ENCODE data around the gene TEX22.

Gene TEX22

DNA sequence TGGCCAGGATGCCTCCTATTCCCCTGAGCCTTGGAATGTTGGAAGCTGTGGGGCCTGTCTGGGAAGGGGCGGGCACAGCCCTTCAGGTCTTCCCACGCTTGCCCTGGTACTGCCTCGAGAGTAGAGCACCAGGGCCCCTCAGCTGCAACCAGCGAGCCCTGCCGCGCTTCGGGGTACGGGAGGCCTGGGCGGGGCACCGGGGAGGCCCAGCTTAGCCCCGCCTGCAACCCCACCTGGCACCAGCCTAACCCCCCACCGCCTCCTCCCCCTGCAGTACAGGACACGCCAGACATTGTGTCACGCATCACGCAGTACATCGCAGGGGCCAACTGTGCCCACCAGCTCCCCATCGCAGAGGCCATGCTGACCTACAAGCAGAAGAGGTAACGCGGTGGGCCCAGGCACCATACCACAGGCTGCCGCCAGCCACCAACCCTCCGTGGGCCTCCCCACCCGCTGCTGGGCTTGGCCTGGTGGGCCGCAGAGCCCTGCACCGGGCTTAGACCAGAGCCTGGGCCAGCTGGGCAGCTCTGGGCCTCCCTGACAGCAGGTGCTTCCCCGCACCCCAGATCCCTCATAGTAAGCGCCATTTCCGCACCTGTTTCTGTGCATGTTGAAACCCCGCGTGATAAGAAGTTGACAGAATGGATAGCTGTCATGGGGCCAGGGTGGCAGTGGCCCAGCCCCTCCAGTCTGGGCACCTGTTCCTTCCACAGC is 13.6 kb upstream of the TEX22 start:
- DNase-seq (ENCODE audit: low read depth): no peak

DNA sequence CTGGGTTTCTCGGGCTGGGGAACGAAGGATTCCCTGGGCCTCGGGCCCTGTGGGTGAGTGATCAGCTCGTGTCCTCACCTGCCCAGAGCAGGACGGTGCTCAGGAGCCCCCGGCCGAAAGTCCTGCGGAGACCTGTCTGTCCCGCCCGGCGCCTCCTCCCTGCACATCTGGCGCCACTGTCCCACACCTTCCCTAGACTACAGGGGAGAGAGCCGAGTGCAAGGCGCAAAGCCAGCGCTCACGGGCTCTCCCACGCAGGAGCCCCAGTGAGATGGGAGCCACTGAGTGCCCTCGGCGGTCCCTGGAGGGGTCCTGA is 13.1 kb upstream of the TEX22 start:
- no peak for DNase-seq (ENCODE audit: low read depth)

DNA sequence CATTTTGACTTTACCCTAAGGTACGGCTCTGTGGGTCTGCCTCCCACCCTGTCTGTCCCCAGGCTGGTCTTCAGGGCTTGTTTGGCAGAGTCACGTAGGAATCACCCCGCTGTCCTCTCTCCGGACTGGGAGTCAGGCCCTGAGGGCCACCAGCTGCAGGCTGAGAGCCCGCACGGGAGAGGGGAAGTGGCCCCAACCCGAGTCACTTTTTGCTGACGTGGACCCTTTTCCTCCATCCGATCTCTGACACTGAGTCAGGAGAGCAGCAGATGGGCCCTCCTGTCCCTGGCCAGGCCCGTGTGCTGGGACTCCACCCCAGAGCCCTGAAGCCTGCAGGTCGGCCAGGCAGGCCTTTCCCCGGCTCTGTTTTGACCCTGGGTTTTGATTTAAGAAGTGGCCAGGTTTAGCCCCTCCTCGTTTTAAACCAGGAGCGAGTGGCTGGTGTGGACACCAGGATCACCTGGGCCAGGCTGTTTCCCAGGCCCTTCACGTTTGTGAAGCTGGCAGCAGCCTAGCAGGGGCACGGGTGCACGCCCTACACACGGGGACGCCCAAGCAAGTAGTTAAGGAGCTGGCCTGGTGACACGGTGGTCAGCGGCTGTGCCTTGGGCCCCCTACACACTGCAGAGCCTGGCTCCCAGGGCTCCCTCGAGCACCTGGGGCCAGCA is 12.5 kb upstream of the TEX22 start:
- DNase-seq (ENCODE audit: low read depth): no peak

DNA sequence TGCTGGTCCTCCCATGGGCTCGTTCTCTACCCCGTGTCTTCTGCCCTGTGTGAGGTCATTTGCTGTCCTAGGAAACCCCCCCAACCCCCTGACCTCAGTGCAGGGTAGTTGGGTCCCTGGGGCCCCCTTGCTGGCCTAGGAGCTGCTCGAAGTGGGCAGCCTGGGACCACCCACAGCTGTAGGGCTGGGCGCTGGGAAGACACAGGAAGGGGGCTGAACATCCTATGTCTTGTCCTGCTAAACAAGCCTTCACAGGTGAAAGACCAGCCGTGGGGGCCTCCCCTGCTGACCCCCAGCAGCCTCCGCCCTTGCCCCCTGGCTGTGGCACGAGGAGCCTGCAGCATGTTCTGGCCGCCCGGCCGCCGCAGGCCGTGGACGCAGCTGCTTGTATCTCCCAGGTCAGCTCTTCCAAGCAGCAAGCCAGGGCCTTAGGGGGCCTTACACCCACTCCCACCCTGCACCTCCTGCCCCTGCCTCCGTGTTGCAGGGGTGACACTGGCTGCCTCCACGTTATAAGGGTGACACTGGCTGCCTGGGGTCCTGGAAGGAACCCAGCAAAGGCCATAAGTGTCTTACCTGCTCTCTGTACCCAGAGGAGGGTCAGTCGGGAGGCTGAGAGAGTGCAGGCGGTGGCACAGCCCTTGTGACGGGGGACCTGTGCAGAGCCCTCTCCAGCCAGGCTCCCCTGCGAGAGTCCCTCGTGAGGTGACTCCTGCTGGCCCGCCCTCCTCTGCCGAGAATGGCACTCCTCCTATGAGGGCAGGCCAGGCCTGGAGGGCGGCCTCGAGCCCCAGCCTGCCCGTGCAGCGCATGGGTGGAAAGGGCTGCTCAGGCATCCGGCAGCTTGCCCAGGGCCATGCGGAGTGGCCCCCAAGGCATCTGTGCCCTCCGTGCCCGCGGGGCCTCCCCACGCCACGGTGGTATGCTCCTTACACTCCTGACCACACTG is 11.5 kb upstream of the TEX22 start:
- no peak for DNase-seq (ENCODE audit: low read depth)

DNA sequence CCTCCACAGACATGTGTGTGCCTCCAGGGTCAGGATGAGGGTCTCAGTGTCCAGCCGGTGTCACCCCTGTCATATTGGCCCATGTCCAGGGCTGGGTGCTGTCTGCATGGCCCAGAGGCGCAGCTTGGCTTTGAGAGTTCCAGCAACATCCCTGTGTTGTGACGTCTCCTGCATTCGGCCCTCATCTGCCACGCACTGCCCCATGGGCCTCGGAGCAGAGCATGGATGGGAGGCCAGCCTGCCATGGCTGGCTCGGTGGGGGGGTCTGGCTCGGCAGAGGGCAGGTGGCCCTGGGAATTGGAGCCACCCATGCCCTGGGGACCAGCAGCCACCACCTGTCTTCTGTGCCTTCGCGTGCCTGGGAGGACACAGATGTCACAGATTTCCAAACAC is 10.8 kb upstream of the TEX22 start:
- DNase-seq (ENCODE audit: low read depth): no peak

DNA sequence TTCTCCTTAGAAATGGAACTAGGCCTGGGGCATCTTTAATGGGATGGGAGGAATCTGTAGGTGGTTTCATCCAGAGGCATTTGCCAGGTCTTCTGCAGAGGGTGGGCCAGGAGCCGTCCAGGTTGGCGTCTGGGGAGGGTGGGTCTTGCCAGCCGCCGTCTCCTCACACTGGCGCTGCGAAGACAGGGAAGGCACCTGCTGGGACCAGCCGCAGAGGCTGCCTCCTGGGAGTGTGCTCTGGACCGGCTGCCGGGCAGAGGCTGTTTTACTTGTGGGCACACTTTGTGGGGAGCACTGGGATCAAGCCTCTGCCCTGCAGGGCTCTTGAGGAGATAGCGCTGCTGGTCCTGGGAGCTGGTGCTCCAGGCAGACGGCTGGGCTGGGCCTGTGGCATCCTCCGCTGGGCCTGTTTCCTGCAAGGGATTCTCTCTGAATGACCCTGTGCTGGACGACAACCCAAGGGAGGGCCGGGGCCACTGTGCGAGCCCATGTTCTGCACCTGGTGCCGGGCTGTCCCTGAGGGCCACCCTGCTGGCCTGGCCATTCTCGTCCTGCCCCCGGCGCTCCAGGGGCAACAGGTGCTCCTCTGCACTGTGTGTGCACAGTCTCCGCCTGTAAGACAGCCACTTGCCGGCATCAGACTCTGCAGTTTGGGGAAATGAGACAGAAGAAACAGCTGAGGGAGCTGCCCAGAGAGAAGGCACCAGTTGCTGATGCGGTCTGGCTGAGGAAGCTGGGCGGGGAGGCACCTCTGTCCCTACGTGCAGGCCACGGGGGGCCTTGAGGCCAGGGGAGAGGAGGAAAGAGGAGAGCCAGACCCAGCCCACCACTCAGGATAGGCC is 10.0 kb upstream of the TEX22 start:
- no peak for DNase-seq (ENCODE audit: low read depth)

DNA sequence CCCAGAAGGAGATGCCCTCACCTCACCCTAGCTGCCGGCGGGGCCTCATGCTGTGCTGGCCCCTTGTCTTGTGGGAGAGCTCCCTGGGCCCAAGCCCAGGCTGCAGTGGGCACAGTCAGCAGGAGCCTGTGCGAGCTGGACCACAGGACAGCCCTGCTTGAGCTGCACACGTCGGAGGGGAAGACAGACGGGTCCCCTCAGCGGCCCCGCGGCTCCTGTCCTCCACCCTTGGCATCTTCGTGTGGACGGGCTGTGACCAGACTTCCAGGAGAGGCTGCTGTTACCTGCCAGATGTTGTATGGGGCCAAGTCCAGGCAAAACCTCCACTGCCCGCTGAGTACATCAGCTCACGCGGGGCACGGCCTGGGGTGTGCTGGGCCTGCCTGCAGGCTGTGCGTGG is 9.4 kb upstream of the TEX22 start:
- no peak for DNase-seq (ENCODE audit: low read depth)

DNA sequence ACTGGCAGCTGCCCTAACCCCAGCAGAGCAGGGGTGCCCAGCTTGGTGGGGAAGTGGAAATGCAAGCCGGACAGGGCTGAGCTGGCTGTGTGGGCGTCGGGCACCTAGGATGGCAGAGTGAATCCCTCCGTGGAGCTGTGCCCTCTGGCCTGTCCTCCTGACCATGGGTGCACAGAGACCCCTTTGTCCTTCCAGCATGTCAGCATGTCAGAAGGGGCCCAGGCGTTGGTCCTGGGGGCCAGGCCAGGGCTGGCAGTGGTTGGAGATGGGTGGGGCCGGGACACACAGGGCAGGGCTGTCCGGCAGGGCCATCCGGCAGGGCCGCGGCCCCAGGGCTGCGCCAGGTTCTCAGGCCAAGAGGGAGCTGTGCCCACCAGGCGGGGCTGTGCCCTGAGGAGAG is 8.8 kb upstream of the TEX22 start:
- no peak for DNase-seq (ENCODE audit: low read depth)

DNA sequence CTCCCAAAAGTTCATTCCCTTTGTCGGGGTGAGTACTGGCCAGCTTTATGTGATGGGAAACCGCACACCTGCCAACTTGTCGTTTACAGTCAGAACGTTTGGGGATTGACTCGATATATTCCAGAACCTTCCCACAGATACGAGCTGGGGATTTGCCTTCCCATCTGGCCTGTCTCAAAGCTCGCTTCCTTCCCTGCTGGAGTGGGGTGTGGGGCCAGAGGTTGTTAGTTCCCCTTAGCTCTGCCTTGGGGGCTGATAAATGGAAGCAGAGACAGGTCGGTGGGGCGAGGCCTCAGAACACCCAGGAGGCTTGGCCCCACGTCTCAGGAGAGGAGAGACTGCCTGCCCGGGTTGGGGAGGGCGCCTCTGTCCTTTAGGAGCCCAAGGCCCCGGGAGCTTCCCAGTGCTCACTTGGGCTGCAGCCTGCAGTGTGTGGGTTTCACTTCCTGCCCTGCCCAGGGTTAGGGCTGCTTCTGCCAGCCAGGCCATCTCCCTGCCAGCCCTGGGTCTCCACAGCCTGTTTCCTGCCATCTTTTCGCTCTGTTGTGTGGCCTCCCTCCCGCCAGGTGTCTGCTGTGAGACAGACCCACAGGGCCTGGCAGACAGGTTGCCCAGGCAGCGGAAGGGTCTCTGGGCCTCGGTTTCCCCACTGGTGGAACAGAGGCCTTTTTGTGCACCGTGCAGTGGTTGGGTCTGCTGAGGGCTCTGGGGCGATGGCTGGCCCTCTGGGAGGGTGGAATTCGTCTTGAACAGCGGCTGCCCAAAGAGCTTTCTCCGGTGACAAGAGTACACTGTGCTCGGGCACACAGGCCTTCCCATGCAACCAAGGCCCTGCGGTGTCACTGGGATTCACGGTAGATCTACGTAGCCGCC is 8.1 kb upstream of the TEX22 start:
- no peak for DNase-seq (ENCODE audit: low read depth)

DNA sequence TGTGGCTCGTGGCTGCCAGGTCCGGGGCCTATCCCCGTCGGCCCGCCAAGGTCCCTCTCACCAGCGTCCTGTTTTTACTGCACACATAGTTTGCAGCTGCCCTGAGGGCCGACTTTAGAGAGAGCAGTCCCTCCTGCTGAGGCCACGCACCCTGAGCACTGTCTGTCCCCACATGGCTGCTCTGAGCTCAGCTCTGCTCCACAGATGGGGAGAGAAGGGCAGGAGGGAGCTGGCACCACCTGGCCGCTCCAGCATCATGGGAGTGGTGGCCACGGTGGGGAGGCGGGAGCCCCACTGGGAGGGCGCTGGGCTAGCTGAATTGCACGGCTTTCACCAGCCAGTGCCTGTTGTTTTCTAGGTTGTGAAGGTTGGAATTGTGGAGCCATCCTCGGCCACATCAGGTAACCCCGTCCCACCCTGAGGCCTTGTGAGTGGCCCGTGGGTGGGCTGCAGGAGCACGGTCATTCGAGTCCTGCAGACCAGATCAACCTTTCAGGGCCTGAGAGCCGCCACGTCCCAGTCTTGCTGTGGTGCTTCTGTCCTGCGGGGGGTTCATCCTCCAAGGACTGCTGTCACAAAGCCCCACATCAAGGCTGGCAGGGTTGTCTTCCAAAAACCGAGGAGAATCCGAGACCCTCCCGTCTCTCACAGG is 7.4 kb upstream of the TEX22 start:
- no peak for DNase-seq (ENCODE audit: low read depth)

DNA sequence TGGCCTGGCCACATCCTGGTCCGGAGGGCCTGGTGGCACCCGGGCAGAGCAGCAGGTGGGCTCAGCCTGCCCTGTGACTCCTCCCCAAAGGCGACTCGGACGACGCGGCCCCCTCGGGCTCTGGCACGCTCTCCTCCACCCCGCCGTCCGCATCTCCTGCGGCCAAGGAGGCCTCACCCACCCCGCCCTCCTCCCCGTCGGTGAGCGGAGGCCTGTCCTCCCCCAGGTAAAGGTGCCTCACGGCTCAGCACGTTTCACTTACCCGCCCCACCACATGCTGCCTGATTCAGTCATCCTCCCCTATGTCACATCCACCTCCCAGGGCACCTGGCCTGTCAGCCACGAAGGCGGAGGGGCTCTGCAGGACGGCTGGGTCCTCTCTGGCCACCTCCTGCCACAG is 6.8 kb upstream of the TEX22 start:
- no peak for DNase-seq (ENCODE audit: low read depth)

DNA sequence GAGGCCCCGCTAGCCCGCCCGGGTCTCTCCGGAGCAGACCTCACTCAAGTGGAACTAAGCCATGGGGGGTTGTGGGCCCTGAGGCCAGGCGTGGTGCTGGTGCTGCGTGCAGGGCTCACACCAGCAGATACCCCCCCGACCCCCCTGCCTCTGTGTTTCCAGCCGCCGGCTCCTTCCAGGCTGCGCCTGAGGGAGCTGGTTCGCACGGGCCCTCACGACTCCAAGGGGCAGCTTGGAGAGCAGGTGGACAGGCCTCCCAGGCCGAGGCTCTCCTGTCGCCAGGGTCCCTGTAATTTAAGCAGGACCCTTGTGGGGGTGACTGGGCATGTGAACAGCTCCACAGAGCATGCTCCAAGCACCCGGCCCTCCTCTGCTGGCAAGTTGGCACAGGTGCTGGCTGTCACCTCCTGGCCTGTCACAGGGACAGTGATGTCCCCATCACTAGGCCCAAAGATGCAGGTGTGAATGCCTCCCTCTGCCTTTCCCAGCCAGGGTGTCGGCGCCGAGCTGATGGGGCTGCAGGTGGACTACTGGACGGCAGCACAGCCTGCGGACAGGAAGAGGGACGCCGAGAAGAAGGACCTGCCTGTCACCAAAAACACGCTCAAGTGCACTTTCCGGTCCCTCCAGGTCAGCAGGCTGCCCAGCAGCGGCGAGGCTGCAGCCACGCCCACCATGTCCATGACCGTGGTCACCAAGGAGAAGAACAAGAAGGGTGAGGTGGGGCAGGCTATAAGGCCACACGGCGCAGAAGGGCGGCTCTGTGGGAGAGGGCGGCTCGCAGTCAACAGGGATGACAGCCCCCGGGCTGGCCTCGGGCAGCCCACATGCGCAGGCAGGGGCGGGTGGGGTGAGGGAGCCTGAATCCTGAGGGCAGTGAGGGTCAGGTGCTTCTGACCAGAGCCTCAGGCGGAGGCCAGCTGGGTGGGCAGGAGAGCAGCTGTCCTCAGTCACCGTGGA is 5.9 kb upstream of the TEX22 start:
- no peak for DNase-seq (ENCODE audit: low read depth)

DNA sequence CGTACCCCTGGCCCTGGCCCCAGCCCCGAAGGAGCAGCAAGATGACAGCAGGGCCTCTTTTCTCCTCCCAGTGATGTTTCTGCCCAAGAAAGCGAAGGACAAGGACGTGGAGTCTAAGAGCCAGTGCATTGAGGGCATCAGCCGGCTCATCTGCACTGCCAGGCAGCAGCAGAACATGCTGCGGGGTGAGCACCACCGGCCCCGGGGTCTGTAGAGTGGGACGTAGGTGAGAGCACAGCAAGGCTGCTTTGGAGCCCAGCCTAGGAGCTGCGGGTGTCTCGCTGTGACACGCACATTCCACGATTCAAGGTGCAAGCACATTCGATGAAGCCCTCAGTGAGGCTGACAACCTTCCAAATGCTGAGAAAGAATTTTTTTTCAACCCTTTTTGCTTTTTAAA is 5.2 kb upstream of the TEX22 start:
- no peak for DNase-seq (ENCODE audit: low read depth)

DNA sequence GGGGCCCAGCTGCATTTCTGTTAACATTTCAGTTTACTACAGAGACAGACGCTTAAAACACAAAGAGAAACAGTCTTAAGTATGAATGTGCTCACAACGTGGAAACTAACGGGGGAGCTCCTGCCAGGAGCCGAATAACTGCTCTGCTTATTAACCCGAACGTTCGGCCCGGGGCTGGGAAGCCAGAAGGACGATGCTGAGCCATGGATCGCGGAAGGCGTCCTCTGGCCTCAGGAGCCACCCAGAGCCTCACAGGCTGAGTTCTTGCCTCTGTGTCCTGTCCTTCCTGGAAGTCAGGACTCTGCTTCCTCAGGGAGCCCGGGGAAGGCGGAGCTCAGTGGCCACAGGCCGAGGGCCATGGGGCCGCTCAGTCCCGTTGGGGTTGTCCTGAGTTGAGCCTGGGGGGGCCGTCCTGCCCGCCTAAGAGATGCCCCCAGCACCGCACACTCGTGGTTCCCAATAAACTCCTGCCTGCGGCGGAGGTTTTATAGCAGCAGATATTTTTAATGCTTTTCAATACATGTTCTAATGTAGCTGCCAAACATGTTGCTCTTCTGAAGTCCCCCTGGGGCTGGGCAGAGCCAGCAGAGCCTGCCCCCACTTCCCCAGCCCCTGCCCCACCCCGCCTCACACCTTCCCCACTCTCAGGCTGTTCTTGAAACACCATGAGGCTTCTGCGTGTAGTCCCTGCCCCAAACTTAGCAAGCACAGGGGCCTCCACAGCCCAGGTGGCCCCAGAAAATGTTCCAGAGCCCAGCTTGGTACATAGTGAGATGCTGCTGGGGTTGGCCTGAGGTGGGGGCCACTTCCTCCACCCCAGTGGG is 3.4 kb upstream of the TEX22 start:
- no peak for DNase-seq (ENCODE audit: low read depth)

DNA sequence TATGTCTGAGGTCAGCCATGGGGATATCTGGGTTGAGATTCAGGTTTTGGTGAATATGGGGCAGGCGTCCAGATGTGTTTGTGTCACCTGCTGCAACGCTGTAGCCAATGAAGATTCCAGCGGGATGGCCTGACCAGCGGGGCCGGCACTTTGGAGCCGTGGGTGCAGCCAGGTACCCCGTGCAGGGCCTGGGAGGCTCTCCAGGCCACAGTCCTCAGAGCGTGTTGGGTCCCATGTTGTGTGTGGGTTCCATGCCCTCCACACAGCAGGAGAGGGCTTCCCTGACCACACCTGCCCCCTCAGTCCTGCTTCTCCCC is 2.8 kb upstream of the TEX22 start:
- DNase-seq (ENCODE audit: low read depth): no peak

DNA sequence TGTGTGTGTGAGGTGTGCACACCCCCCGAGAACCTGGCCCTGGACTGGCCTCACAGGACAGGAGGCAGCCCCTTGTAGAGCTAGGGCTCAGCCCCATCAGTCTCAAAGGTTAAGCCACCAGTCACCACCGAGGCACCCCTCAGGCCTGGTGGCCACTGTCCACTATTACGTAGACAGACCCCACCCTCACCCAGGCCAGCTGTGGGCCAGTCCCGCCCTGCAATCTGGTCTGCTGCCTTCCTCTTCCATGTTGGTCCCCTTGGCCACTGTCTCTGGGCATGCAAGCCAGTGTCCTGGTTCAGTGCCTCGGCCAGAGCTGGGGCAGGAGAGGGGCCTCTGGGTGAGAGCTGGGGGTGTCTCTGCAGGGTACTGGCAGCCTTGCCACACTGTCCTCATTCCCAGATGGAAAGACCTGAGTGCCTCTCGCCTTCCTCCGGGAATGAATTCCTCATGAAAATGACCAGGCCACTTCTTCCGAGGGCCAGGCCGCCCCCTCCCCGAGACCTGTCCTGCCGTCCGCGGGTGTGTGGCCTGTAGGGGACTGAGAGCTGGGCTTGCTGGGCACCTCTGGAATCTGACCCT is 897 bp upstream of the TEX22 start:
- no peak for DNase-seq (ENCODE audit: low read depth)

DNA sequence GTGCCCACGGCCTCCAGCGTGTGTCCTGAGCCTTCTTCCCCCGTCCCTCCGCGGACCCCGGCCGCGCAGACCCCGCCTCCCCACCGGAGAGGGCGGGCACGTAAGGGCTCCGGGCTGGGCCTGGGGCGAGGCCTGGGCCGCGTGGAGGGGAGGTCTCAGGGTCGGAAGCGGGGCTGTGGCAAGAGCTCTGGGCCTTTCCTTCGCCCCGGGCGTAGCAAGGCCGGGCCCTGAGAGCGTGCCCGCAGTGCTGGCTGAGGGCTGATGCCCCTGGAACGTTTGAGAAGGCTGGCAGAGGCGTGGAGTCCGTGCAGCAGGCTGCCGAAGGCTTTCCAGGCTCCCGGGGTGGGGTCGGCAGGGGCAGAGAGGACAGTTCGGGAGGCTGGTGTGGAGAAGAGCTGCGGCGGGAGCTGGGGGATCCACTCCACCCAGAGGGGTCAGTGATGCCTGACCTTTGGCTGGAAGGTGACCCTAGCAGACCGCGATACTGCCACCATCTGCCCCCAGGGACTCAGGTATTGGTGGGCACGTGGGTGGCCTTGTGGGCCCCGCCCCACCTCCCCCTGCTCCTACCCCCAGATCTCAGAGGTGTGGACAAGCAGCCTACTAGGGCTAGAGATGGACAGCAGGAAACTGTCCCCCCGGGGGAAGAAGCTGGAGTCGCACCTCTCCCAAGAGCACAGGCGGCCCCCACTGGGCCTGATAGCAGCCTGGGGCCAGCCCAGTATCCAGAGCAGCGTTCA is 558 bp downstream of the TEX22 start:
- DNase-seq (ENCODE audit: low read depth): peak; percentile 34

DNA sequence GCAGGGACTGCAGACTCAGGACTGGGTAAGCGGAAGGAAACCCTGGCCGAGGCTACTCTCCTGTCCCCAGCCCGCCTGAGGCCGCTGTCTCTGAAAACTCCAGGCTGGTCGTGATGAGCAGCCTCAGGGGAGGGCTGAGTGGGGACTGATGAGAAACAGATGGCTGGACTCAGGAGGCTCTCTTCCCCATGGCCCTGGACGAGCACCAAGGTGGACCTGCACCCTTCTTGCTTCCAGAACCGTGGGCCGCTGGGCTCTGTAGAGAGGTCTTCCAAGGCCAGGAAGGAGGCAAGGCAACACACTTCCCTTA is 1.1 kb downstream of the TEX22 start:
- DNase-seq (ENCODE audit: low read depth): no peak

Data from EH (cell line).